ENCODE results near the gene PSMB9. TPM values are rescaled to one million over a fixed set of nuclear protein-coding genes. Genes with fewer than 3 reads are reported as not detected.

The PSMB9 gene
- total and polyA plus RNA-seq, 2 donors (not counting 1 experiment from before 2014, with no cell fraction given) = 181 to 242 TPM

DNA sequence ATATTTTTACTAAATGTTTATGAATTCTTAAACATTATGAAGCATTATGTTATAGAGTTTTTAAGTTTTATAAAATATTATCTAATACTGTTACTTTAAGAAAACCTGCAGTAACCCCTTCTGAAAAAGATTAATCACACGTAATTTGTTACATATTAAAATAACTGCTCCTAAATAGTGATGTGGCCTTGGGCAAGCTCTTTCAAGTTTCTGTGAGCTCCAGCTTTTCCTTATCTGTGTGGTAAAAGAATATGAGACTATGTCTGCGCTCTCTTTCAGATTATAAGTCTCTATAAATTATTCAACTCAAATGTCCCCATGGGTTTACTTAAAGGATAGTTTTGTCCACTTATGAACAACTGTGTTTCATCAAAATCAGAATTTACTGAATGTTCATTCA is 54.9 kb downstream of the PSMB9 start:
- Histone ChIP-seq H3K4me2 (replicated peaks; ENCODE audit: low read depth, low read length, poor library complexity, severe bottlenecking) (no peak overlapping the region), H3K36me3 (replicated peaks in 1 of 2; ENCODE audit: control extremely low read depth in 1 of 2, control insufficient read depth in 1 of 2, extremely low read depth in 1 of 2, insufficient read depth in 2 of 2, low read length in 1 of 2) (no peaks in the 10 kb centered on the region), H3K79me2 (ENCODE audit: control insufficient read depth, insufficient read depth, low read length) (peaks cover 17% of the 10 kb centered on the region), H2AFZ (ENCODE audit: insufficient read depth, low read depth, low read length, poor library complexity, severe bottlenecking) (no peak overlapping the region), H3K4me3 (ENCODE audit: control extremely low read depth in 1 of 5, extremely low read depth in 1 of 5, insufficient read depth in 1 of 5, low read depth in 2 of 5, low read length in 4 of 5) (no peak overlapping the region), H3K27me3 (replicated peaks in 1 of 4; ENCODE audit: control extremely low read depth in 1 of 4, control insufficient read depth in 3 of 4, insufficient read depth in 4 of 4, low read length in 3 of 4) (no peaks in the 10 kb centered on the region), H4K20me1 (ENCODE audit: control insufficient read depth, insufficient read depth, low read length, poor library complexity, severe bottlenecking) (no peaks in the 10 kb centered on the region), H3K4me1 (ENCODE audit: control insufficient read depth in 2 of 2, insufficient read depth in 2 of 2, low read length in 2 of 2) (peaks cover 0 to 6% of the 10 kb centered on the region in 2 donors), H3K27ac (ENCODE audit: low read length in 2 of 2) (no peak overlapping the region), H3K9ac (ENCODE audit: low read length) (no peak overlapping the region), H3K9me3 (ENCODE audit: control extremely low read depth in 1 of 3, control insufficient read depth in 2 of 3, insufficient read depth in 1 of 3, low read length in 2 of 3) (no peaks in the 10 kb centered on the region)
- Mint-ChIP-seq H3K27me3 (no peaks in the 10 kb centered on the region), H3K27ac (no peak overlapping the region), H3K4me3 (no peak overlapping the region), H3K4me1 (peaks cover 8% of the 10 kb centered on the region), H3K9me3 (ENCODE audit: insufficient read depth) (no peaks in the 10 kb centered on the region)
- intact Hi-C loops (cut with micrococcal nuclease) = no loop called here
- TF ChIP-seq EZH2 (IDR thresholded peaks at IDR 0.05; ENCODE audit: borderline replicate concordance, insufficient read depth, low read depth, low read length, poor library complexity, severe bottlenecking) = no peak
- TF ChIP-seq, protein P1, sequence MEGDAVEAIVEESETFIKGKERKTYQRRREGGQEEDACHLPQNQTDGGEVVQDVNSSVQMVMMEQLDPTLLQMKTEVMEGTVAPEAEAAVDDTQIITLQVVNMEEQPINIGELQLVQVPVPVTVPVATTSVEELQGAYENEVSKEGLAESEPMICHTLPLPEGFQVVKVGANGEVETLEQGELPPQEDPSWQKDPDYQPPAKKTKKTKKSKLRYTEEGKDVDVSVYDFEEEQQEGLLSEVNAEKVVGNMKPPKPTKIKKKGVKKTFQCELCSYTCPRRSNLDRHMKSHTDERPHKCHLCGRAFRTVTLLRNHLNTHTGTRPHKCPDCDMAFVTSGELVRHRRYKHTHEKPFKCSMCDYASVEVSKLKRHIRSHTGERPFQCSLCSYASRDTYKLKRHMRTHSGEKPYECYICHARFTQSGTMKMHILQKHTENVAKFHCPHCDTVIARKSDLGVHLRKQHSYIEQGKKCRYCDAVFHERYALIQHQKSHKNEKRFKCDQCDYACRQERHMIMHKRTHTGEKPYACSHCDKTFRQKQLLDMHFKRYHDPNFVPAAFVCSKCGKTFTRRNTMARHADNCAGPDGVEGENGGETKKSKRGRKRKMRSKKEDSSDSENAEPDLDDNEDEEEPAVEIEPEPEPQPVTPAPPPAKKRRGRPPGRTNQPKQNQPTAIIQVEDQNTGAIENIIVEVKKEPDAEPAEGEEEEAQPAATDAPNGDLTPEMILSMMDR (IDR thresholded peaks at IDR 0.05) = no peak
- ChIA-PET POLR2A (no interaction called here), CTCF (interaction anchor here (0.6 to 5.3 kb wide), 4 partner anchors 28 to 82 kb away, joined by 3 to 24 read pairs (median 4); no protein-coding TSS in a partner anchor)
- no CpG with 5 or more reads among the region's 2 CpGs for WGBS (ENCODE audit: insufficient coverage)
- DNase-seq (no peak), ATAC-seq (ENCODE audit: low read depth) (no peak)

Small RNA genes lying within 50 kb of the gene (small RNA-seq; reads per million reads assigned to genes)
- gene HLA-Z (ENCODE audit: insufficient read length, low read depth, low replicate concordance) = not detected

Other genes starting within 250 kb of the PSMB9 start
- 463 and 489 TPM in 2 replicates for gene HLA-DQA1, start 216.8 kb upstream of the PSMB9 start, total RNA-seq
- 260 and 486 TPM in 2 replicates for gene HLA-DQA1, start 216.8 kb upstream of the PSMB9 start, polyA plus RNA-seq
- gene HLA-DQB1, start 187.5 kb upstream of the PSMB9 start, total RNA-seq = 267 and 287 TPM in 2 replicates
- 181 and 986 TPM in 2 replicates for gene HLA-DQB1, start 187.5 kb upstream of the PSMB9 start, polyA plus RNA-seq
- gene HLA-DQA2, start 112.8 kb upstream of the PSMB9 start, total RNA-seq = 171 and 173 TPM in 2 replicates
- gene HLA-DQA2, start 112.8 kb upstream of the PSMB9 start, polyA plus RNA-seq = 14.5 and 35.9 TPM in 2 replicates
- 109 and 112 TPM in 2 replicates for gene HLA-DQB2, start 90.7 kb upstream of the PSMB9 start, total RNA-seq
- 41.1 and 111 TPM in 2 replicates for gene HLA-DQB2, start 90.7 kb upstream of the PSMB9 start, polyA plus RNA-seq
- gene HLA-DOB, start 37.2 kb upstream of the PSMB9 start, total RNA-seq = 109 TPM in 2 replicates
- 198 and 231 TPM in 2 replicates for gene HLA-DOB, start 37.2 kb upstream of the PSMB9 start, polyA plus RNA-seq
- 126 and 135 TPM in 2 replicates for gene TAP2, start 15.5 kb upstream of the PSMB9 start, total RNA-seq
- 66.1 and 81.2 TPM in 2 replicates for gene TAP2, start 15.5 kb upstream of the PSMB9 start, polyA plus RNA-seq
- gene PSMB8, start 10.1 kb upstream of the PSMB9 start, total RNA-seq = 127 and 129 TPM in 2 replicates
- gene PSMB8, start 10.1 kb upstream of the PSMB9 start, polyA plus RNA-seq = 256 and 257 TPM in 2 replicates
- gene TAP1, start 488 bp upstream of the PSMB9 start, total RNA-seq = 126 and 131 TPM in 2 replicates
- gene TAP1, start 488 bp upstream of the PSMB9 start, polyA plus RNA-seq = 162 and 184 TPM in 2 replicates
- gene HLA-DMB, start 86.8 kb downstream of the PSMB9 start, total RNA-seq = 587 and 593 TPM in 2 replicates
- gene HLA-DMB, start 86.8 kb downstream of the PSMB9 start, polyA plus RNA-seq = 655 and 656 TPM in 2 replicates
- gene HLA-DMA, start 98.9 kb downstream of the PSMB9 start, total RNA-seq = 554 and 558 TPM in 2 replicates
- gene HLA-DMA, start 98.9 kb downstream of the PSMB9 start, polyA plus RNA-seq = 925 and 1,129 TPM in 2 replicates
- gene BRD2, start 114.4 kb downstream of the PSMB9 start, total RNA-seq = 448 and 474 TPM in 2 replicates
- gene BRD2, start 114.4 kb downstream of the PSMB9 start, polyA plus RNA-seq = 620 and 721 TPM in 2 replicates
- 209 TPM in 2 replicates for gene HLA-DOA, start 155.4 kb downstream of the PSMB9 start, total RNA-seq
- gene HLA-DOA, start 155.4 kb downstream of the PSMB9 start, polyA plus RNA-seq = 191 and 338 TPM in 2 replicates
- gene HLA-DPA1, start 219.5 kb downstream of the PSMB9 start, total RNA-seq = 665 and 702 TPM in 2 replicates
- gene HLA-DPA1, start 219.5 kb downstream of the PSMB9 start, polyA plus RNA-seq = 559 and 2,256 TPM in 2 replicates
- 1,068 and 1,104 TPM in 2 replicates for gene HLA-DPB1, start 221.8 kb downstream of the PSMB9 start, total RNA-seq
- 921 and 1,578 TPM in 2 replicates for gene HLA-DPB1, start 221.8 kb downstream of the PSMB9 start, polyA plus RNA-seq